Liver (tissue), 9 donors: ENCODE measurements around the gene LRRN1. TPM values are rescaled to one million over a fixed set of nuclear protein-coding genes. Genes with fewer than 3 reads are reported as not detected.

Experiments
- DNase-seq: peaks from one replicate; pipeline ENCODE4 v3.0.0-alpha.2; 2017; ENCODE audit warnings: low spot score
- H3K27ac ChIP-seq, 2 donors: one replicate each; pipeline ENCODE4 v1.7.0; 2013; ENCODE audit warnings: inconsistent platforms in 2 of 2, low read length in 2 of 2, control low read depth in 1 of 2, low read depth in 1 of 2, mild to moderate bottlenecking in 1 of 2
- H3K27me3 ChIP-seq, 4 donors: one replicate each; pipeline versions ENCODE4 v1.6.1 to v1.7.0; 2013; ENCODE audit warnings: low read length in 3 of 4, inconsistent platforms in 1 of 4, mild to moderate bottlenecking in 1 of 4, moderate library complexity in 1 of 4; ENCODE audit not compliant: control insufficient read depth in 4 of 4, insufficient read depth in 4 of 4
- H3K36me3 ChIP-seq, 4 donors: one replicate each; pipeline versions ENCODE4 v1.6.1 to v1.7.0; 2013; ENCODE audit warnings: low read length in 3 of 4, mild to moderate bottlenecking in 3 of 4, low read depth in 1 of 4, moderate library complexity in 1 of 4; ENCODE audit not compliant: control insufficient read depth in 4 of 4, insufficient read depth in 3 of 4
- H3K4me1 ChIP-seq, 4 donors: one replicate each; pipeline versions ENCODE4 v1.6.1 to v1.7.0; 2013; ENCODE audit warnings: low read length in 3 of 4, mild to moderate bottlenecking in 3 of 4, moderate library complexity in 1 of 4; ENCODE audit not compliant: control insufficient read depth in 4 of 4, insufficient read depth in 4 of 4
- H3K4me3 ChIP-seq, 3 donors: one replicate each; pipeline versions ENCODE4 v1.6.1 to v1.7.0; 2013; ENCODE audit warnings: low read length in 3 of 3, control low read depth in 1 of 3, low read depth in 1 of 3, mild to moderate bottlenecking in 1 of 3
- H3K9ac ChIP-seq, 2 donors: one replicate each; pipeline ENCODE4 v1.7.0; 2013; ENCODE audit warnings: low read length in 2 of 2, mild to moderate bottlenecking in 2 of 2, moderate library complexity in 2 of 2, control low read depth in 1 of 2, low read depth in 1 of 2
- H3K9me3 ChIP-seq, 4 donors: one replicate each; pipeline versions ENCODE4 v1.6.1 to v1.7.0; 2013; ENCODE audit warnings: low read length in 3 of 4; ENCODE audit not compliant: control insufficient read depth in 4 of 4
- EGR1 ChIP-seq, 2 donors: IDR thresholded peaks; 2 replicates each; pipeline ENCODE4 v1.6.1; 2016 to 2018; ENCODE audit warnings: antibody characterized with exemption in 2 of 2, low read depth in 2 of 2
- FOXA2 ChIP-seq: IDR thresholded peaks from 2 replicates; pipeline ENCODE4 v1.6.1; 2016; ENCODE audit warnings: antibody characterized with exemption
- GABPA ChIP-seq, 2 donors: IDR thresholded peaks in 1 of 2; conservative IDR thresholded peaks in 1 of 2; 2 replicates each; pipeline ENCODE4 v1.6.1; 2016; ENCODE audit warnings: antibody characterized with exemption in 2 of 2, mild to moderate bottlenecking in 1 of 2, moderate library complexity in 1 of 2
- HNF4A ChIP-seq, 2 donors: conservative IDR thresholded peaks; 2 replicates each; pipeline ENCODE4 v1.6.1; 2016; ENCODE audit warnings: antibody characterized with exemption in 2 of 2, mild to moderate bottlenecking in 2 of 2
- HNF4G ChIP-seq: IDR thresholded peaks from 2 replicates; pipeline ENCODE4 v1.6.1; 2016; ENCODE audit warnings: antibody characterized with exemption
- JUND ChIP-seq, 2 donors: IDR thresholded peaks; 2 replicates each; pipeline ENCODE4 v1.6.1; 2016; ENCODE audit warnings: antibody characterized with exemption in 2 of 2
- NR2F2 ChIP-seq: IDR thresholded peaks from 2 replicates; pipeline ENCODE4 v1.6.1; 2016; ENCODE audit warnings: antibody characterized with exemption
- REST ChIP-seq: IDR thresholded peaks from 2 replicates; pipeline ENCODE4 v1.6.1; 2016; ENCODE audit warnings: antibody characterized with exemption, mild to moderate bottlenecking
- SP1 ChIP-seq: IDR thresholded peaks from 2 replicates; pipeline ENCODE4 v1.6.1; 2018; ENCODE audit warnings: antibody characterized with exemption, mild to moderate bottlenecking
- TAF1 ChIP-seq: conservative IDR thresholded peaks from 2 replicates; pipeline ENCODE4 v1.6.1; 2016; ENCODE audit warnings: antibody characterized with exemption, mild to moderate bottlenecking
- YY1 ChIP-seq: IDR thresholded peaks from 2 replicates; pipeline ENCODE4 v1.6.1; 2016; ENCODE audit warnings: antibody characterized with exemption, mild to moderate bottlenecking
- whole genome bisulfite sequencing: extraction: QIAGEN DNeasy Blood & Tissue Kit; methylation state at CpG from one replicate; pipeline ENCODE4 v1.1.7; 2013; 5-methylcytosine and 5-hydroxymethylcytosine counted together
- polyA plus RNA-seq, 2 donors: library from polyadenylated mRNA; stranded (reverse) in 1 of 2; unstranded in 1 of 2; fragments of 200-250 nt in 1 of 2; fragments of >200 nt in 1 of 2; fragmentation: Nextera tagmentation in 1 of 2; extraction: Ambion mirVana in 1 of 2; gene quantifications; one replicate each; pipeline versions ENCODE4 v1.2.1 to v1.2.3, GENCODE V29; 2013 to 2015
- total RNA-seq, 2 donors: library from RNA; depleted of rRNA; stranded (reverse); fragments of >200 nt; gene quantifications; one replicate each; pipeline ENCODE4 v1.2.3, GENCODE V29; 2014
- TF ChIP-seq, protein P1 (sequence below): fragments of 150-350 bp; IDR thresholded peaks from 2 replicates; pipeline ENCODE4 v1.5.1; 2017; ENCODE audit warnings: improper control_type of control experiment, low read depth, low read length; ENCODE audit not compliant: missing input control
- TF ChIP-seq, protein P2 (sequence below): IDR thresholded peaks from 2 replicates; pipeline ENCODE4 v1.6.1; 2016; ENCODE audit warnings: antibody characterized with exemption
- donor health status: healthy.
- donor health status: healthy.
- donor health status: healthy.
- donor health status: healthy.
- donor health status: healthy.

The LRRN1 gene
- total RNA-seq (under 1 TPM; 0.33 to 0.59 TPM), polyA plus RNA-seq (under 1 TPM; 0.14 to 0.22 TPM)

- Histone ChIP-seq H3K27ac (peak within 1 kb of the TSS in 1 of 2 donors; percentile 18), H3K9me3 (no peaks in the 10 kb centered on the region), H3K27me3 (peaks cover 0 to 4% (median 1%) of the 10 kb centered on the region in 4 donors), H3K9ac (no peak within 1 kb of the TSS), H3K4me3 (peak within 1 kb of the TSS; percentile 25 to 66 (median 61)), H3K4me1 (peaks cover 15 to 28% (median 24%) of the 10 kb centered on the region in 4 donors), H3K36me3 (no peaks in the 10 kb centered on the region)
- TF ChIP-seq YY1, result no peak
- no peak for TF ChIP-seq SP1
- WGBS, result 2% methylated on average over 102 of the region's 102 CpGs
- DNase-seq, result peak; percentile 37
These were observed at the start of gene LRRN1 for GRCh38 chr3:3799173-3800079. LRRN1 (plus strand) TSS chr3:3799431; CDS start chr3:3844642, 45,211 bp downstream.

GRCh38 chr3:3753416-3753815, 45.8 kb upstream of the LRRN1 start:
- Histone ChIP-seq H3K27ac (no peak overlapping the region), H3K4me1 (no peaks in the 10 kb centered on the region), H3K27me3 (no peaks in the 10 kb centered on the region), H3K4me3 (no peak overlapping the region), H3K36me3 (no peaks in the 10 kb centered on the region), H3K9me3 (no peaks in the 10 kb centered on the region), H3K9ac (no peak overlapping the region)
- TF ChIP-seq SP1, result no peak
- no peak for TF ChIP-seq HNF4G
- TF ChIP-seq REST, result no peak
- TF ChIP-seq FOXA2, result no peak
- TF ChIP-seq, protein P1, sequence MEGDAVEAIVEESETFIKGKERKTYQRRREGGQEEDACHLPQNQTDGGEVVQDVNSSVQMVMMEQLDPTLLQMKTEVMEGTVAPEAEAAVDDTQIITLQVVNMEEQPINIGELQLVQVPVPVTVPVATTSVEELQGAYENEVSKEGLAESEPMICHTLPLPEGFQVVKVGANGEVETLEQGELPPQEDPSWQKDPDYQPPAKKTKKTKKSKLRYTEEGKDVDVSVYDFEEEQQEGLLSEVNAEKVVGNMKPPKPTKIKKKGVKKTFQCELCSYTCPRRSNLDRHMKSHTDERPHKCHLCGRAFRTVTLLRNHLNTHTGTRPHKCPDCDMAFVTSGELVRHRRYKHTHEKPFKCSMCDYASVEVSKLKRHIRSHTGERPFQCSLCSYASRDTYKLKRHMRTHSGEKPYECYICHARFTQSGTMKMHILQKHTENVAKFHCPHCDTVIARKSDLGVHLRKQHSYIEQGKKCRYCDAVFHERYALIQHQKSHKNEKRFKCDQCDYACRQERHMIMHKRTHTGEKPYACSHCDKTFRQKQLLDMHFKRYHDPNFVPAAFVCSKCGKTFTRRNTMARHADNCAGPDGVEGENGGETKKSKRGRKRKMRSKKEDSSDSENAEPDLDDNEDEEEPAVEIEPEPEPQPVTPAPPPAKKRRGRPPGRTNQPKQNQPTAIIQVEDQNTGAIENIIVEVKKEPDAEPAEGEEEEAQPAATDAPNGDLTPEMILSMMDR, result no peak
- TF ChIP-seq HNF4A (conservative IDR thresholded peaks at IDR 0.05), result no peak
- TF ChIP-seq JUND (IDR thresholded peaks at IDR 0.05), result no peak
- no peak for TF ChIP-seq TAF1
- no peak for TF ChIP-seq GABPA (IDR thresholded peaks at IDR 0.05 in 1 of 2, conservative IDR thresholded peaks at IDR 0.05 in 1 of 2)
- TF ChIP-seq, protein P2, sequence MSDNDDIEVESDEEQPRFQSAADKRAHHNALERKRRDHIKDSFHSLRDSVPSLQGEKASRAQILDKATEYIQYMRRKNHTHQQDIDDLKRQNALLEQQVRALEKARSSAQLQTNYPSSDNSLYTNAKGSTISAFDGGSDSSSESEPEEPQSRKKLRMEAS, result no peak
- no peak for TF ChIP-seq YY1
- TF ChIP-seq NR2F2, result no peak
- TF ChIP-seq EGR1 (IDR thresholded peaks at IDR 0.05; ENCODE audit: low read depth in 2 of 2), result no peak
- DNase-seq, result no peak
- WGBS, result 73% methylated on average over 3 of the region's 3 CpGs
